ENCODE data around the gene COG1.
"Not testable (repeated sequence)": the region's sequence is repeated elsewhere in the genome, so short reads cannot be mapped to it uniquely, and the experiment has no call there.

The COG1 gene, protein sequence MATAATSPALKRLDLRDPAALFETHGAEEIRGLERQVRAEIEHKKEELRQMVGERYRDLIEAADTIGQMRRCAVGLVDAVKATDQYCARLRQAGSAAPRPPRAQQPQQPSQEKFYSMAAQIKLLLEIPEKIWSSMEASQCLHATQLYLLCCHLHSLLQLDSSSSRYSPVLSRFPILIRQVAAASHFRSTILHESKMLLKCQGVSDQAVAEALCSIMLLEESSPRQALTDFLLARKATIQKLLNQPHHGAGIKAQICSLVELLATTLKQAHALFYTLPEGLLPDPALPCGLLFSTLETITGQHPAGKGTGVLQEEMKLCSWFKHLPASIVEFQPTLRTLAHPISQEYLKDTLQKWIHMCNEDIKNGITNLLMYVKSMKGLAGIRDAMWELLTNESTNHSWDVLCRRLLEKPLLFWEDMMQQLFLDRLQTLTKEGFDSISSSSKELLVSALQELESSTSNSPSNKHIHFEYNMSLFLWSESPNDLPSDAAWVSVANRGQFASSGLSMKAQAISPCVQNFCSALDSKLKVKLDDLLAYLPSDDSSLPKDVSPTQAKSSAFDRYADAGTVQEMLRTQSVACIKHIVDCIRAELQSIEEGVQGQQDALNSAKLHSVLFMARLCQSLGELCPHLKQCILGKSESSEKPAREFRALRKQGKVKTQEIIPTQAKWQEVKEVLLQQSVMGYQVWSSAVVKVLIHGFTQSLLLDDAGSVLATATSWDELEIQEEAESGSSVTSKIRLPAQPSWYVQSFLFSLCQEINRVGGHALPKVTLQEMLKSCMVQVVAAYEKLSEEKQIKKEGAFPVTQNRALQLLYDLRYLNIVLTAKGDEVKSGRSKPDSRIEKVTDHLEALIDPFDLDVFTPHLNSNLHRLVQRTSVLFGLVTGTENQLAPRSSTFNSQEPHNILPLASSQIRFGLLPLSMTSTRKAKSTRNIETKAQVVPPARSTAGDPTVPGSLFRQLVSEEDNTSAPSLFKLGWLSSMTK

DNA sequence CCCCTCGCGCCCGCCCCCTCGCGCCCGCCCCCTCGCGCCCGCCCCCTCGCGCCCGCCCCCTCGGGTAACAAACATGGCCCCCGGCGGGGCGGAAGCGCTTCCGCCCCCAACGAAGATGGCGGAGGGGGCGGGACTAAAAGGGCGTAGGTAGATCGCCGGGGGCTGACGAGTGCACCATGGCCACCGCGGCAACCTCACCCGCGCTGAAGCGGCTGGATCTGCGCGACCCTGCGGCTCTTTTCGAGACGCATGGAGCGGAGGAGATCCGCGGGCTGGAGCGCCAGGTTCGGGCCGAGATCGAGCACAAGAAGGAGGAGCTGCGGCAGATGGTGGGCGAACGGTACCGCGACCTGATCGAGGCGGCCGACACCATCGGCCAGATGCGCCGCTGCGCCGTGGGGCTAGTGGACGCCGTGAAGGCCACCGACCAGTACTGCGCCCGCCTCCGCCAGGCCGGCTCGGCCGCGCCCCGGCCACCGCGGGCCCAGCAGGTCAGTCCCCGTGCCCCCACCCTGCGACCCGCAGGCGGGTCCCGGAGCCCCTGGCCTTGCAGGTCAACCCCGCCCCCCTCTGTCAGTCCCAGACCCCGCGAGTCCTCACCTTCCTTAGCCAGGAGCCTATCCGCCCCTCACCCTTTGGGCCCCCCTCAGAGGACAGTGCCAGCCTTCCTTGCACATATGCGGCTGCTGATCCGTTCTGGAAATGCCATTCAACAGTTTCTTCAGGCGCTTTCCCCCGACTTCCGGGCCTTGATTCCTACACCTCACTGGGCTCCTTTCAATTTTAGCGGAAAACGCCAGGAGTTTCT lies at the start of gene COG1:
Gene COG1 (plus strand): TSS at position 162 of the 808 bp plus-strand sequence. CDS start 15 bp downstream, at position 177.
- DNase-seq = peak; percentile 98

DNA sequence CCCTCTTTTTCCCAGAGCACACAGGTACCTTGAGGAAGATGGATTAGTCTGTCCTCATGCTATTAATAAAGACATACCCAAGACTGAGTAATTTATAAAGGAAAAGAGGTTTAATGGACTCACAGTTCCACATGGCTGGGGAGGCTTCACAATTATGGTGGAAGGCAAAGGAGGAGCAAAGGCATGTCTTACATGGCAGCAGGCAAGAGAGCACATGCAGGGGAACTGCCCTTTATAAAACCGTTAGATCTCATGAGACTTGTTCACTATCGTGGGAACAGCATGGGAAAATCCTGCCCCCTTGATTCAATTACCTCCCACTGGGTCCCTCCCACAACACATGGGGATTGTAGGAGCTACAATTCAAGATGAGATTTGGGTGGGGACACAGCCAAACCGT lies 48.6 kb upstream of the COG1 start:
- DNase-seq = not testable (repeated sequence)

DNA sequence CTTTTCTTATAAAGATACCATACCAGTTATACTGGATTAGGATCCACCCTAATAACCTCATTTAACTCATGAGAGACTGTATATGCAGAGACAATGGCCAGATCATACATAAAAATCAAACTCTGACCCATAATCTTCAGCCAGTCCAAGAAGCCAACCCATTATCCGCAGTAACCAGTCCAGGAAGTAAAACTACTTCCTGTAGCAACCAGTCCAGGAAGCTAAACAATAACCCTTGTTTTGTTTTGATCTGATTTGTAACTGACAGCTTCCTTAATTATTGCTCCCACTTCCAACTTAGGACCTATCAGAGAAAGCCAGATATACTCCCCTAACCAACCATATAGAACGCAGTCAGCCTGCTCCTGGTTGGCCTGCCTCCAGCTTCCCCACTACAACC lies 47.2 kb upstream of the COG1 start:
- no peak for DNase-seq

DNA sequence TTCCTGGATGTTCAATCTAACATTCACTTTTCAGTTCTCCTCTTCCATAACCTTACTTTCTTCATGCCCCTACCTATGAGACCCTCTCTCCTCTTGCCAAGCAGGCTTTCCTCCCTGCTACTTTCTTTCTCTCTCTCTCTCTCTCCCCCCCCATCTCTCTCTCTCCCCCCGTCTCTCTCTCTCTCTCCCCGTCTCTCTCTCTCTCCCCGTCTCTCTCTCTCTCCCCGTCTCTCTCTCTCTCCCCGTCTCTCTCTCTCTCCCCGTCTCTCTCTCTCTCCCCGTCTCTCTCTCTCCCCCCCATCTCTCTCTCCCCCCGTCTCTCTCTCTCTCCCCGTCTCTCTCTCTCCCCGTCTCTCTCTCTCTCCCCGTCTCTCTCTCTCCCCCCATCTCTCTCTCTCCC lies 45.1 kb upstream of the COG1 start:
- DNase-seq = not testable (repeated sequence)

DNA sequence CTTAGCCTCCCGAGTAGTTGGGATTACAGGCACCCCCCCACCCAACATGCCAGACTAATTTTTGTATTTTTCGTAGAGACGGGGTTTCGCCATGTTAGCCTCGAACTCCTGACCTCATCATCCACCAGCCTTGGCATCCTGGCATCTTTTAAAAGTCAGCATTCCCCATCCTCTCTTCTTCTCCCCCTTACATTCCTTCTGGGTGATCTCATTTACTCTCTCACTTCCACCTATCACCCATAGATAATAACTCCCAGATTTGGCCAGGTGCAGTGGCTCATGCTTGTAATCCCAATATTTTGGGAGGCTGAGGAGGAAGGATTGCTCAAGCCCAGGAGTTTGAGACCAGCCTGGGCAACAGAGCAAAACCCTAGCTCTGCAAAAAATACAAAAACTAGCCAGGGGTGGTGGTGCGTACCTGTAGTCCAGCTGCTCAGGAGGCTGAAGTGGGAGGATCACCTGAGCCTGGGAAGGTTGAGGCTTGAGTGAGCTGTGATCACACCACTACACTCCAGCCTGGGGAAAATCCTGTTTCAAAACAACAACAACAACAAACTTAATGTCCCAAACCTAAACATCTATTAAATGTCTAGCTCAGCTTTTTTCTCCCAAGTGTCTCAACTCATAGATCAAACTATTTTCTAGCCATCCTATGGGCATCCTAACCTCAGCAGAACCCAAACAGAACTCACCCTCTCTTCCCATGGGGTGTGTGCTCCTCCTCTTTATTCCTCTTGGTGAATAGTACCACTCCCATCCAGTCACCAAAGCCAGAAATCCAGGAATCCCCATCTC lies 44.1 kb upstream of the COG1 start:
- no peak for DNase-seq

DNA sequence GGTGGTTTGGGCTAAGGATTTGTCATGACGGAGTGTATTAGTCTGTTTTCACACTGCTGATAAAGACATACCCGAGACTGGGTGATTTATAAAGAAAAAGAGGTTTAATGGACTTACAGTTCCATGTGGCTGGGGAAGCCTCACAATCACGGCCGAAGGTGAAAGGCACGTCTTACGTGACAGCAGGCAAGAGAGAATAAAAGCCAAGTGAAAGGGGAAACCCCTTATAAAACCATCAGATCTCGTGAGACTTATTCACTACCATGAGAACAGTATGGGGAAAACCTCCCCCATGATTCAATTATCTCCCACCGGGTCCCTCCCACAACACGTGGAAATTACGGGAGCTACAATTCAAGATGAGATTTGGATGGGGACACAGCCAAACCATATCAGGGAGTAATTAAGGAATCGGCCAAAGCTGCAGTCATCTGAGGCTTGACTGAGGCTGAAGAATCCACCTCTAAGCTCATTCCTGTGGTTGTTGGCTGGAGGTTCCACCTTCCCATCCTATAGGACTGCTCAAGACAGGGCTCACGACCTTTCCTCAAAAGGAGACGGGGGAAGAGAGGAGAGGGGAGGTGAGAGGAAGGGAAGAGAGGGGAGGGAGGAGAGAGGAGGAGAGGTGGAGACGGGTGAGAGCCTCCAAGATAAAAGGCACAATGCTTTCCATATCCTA lies 42.1 kb upstream of the COG1 start:
- DNase-seq = not testable (repeated sequence)

DNA sequence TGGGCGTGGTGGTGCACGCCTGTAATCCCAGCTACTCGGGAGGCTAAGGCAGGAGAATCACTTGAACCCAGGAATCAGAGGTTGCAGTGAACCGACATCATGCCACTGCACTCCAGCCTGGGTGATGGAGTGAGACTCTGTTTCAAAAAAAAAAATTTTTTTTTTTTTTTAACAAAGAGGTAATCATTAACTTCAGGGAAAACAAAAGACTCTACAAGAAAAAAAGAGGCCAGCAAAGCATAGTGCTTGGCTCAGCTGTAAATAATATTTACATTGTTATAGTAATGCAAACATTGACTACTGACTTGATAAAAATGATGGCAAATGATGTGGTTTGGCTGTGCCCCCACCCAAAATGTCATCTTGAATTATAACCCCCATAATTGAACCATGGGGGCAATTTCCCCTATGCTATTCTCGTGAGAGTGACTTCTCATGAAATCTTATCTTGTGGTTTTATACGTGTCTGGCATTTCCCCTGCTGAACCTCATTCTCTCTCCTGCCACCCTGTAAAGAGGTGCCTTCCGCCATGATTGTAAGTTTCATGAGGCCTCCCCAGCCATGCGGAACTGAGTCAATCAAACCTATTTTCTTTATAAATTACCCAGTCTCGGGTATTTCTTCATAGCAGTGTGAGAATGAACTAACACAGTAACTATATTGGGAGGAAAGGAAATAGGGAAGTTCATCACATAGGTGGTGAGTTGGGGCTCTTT lies 40.8 kb upstream of the COG1 start:
- no peak for DNase-seq

DNA sequence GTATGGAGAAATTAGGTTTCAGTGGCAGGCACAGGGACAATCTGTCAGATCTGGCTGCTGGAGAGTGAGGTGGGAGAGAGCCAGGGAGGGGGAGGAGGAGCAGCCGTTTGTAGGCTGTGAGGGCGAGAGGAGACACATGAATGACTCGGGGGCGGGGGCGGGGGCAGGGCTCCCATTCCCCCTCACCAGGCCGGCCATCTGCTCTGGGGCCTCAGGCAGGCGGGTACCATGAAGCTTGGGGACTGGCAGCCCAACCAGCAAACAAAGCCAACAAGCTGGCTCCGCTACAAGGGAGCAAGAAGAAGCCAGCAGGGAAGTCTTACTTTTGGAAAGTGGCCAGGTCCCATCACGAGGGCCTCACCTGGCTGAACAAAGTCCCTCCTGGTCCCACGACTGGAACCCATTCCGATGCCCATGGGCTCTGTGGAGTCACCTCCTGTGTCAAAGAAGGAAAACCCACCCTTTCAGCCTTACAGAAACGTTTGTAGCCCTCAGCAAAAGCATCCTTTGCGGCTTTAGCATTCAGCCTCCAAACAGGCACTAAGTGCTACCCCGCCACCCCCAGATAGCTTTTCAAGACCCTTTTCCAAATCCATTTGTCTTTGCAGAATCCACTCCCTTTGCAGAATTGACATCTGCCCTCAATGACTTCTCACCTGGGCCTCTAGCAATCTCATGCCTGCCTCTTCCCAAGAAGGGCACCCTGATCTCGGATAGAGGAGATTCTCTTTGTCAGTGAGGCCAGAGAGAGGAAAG lies 37.3 kb upstream of the COG1 start:
- DNase-seq = no peak

DNA sequence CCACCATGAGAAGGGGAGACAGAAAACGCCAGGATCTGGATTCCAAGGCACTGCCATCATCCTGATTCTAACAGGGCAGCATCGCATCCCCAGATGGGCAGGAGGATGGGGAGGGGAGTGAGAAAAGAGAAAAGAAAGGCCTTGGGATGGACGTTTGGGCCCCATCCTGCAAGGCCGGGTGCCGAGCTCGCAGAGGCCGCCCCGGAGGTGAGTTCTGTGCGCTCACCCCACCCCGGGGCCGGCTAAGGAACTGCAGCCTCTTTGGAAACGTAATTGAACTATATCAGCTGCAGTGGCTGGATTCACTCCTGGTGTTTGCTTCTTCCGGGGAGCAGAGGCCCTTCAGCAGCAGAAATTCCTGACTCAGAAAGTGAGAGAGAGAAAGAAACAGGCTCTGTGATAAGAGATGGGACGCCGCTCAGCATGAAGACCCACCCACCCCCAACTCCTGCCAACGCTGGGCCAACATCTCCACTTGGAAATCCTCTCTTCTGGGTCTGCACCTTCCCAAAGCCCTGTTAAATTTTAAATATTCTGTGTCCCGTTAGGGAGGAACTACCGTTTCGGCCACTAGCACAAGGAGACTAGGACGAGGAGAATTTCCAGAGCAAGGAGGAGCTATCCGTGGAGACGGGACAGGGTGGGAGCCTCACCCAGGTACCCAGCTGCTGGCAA lies 36.6 kb upstream of the COG1 start:
- peak; percentile 72 for DNase-seq

DNA sequence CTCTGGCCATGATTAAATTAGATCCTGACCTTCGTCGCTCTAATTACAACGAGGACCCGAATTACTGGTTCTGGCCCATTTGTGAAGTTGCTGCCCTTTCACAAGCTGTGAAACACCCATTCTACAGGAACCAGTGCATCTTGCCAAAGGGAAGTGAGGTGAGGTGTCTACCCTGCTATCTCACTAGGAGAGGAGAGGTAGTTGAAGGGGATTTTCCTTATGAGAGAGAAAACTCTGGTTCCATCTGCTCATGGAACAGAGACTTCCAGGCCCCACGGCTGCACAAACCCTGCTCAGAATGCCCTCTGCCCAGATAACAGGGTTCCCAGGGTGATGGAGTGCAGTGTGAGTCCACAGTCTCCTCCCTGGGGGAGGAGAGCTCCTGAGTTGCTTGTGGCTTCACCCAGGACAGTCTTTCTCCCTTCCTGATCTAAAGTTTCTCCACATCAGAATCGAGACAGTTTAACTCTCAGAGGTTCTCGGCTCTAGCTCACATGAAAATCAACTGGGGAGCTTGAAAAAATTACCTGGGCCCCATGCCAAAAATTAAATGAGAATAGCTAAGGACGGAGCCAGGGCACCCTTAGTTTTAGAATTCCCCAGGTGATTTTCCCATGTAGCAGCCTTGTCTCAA lies 35.9 kb upstream of the COG1 start:
- no peak for DNase-seq

DNA sequence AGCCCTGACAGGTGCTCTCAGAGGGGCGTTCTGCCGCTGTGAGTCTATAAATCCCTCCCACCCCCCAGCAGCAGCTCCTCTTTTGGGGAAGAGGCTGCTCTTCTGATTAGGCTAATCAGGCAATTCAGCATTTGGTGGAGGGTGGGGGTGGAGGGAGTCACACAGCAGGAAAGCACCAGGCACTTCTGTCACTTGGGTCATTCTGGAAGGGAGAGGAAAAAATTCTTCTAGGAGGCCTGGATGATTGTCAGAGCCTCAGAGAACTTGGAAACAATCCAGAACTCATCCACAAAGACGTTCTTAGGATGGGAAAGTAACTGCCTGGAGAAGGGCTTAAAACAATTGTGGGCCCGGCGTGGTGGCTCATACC lies 35.3 kb upstream of the COG1 start:
- DNase-seq = peak; percentile 24

DNA sequence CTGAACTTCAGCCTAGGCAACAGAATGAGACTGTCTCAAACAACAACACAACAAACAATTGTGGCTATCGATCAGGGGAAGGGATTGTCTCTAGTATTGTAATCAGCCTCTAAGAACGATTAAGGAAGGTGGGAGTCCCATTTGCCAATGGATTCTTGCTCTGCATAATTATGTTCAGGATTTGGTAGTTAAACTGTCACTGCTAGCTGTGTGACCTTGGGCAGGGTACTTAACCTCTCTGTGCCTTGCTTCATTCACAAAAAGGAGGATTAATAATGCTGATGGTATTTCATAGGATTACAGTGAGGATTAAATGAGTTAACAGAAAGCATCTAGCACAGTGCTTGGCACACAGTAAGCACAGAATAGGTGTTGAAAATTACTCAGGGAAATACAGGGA lies 34.7 kb upstream of the COG1 start:
- DNase-seq = no peak

DNA sequence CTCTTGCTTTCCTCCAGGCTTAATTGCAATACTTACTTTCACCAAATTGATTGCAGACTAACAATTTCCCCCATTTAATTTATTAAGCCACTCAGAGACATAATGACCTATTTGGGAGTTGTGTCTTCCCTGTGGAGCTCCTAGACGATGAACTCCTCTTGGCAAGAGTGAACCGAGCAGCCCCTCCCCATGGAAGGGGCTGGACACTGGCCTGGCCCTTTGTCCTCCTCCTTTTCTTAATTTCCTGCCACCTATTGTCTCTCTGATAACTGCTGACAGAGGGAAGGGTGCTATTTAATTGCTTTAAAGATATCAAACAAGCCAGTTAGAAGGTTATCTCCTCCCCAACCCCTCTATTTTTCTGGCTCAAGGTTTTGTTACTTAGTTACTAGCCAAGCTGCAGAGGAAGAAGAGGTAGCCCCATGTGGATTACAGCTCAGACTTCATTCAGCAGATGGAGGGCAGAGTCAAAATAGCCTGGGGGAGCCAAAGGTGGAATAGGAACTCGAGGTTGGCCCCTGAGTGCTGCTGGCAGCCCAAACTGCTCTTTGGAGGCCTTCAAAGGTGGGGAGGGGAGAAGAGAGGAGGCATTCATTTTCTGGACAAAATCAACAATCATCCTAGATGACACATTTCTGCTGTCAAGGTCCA lies 31.8 kb upstream of the COG1 start:
- DNase-seq = peak; percentile 12

DNA sequence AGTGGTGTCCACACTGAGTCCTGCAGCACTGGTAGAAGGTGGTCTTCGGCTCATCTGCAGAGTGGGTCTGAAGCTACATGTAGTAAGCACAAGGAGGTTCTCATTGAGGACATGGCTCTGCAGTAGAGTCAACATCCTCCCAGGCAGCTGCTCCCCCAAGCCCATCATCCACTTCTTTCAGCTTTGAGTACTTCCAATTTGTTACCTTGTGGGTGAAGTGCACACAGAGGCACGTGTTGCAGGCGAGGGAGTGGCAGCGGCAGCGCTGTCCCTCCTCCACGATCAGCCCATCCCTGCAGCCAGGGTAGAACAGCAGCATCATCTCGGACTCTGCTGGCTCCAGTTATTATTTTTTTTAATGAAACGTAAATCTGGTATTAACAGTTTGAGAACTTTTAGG lies 29.8 kb upstream of the COG1 start:
- peak; percentile 87 for DNase-seq

DNA sequence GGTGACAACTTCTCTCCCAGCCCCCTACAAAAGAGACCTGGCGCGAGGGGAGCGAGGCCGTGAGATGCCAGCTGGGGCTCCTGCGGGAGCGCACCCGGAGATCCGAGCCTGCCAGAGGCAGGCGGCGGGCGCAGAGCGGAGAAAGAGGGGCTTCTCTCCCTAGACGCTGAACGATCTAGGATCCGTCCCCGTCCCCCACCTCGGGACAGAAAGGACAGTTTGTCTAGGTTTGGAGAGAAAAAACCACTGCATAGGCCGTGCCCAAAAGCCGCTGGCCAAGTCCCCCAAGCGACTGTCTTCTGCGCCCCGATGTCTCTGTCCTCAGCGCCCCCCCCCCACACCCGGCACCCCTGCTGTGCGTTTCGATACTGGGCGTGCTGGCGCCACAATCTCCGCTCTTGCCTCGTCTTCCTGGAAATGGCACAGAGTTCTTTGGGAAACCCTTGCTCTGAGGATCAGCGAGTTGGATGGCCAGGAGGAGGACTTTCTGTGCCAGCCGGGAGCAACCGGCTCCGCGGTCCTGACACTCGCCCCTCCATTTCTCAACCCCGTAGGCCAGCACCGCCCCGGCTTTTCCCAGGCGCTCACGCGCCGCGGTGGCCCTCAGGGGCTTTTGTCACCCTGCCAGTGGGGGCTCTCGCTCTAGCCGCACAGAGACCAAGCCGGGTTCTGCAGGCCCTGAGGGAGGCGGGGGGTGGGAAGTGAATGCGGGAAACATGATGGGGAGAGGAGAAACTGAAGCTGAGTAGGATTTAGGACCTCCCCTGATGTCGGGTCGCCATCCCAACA lies 27.0 kb upstream of the COG1 start:
- DNase-seq = peak; percentile 11

DNA sequence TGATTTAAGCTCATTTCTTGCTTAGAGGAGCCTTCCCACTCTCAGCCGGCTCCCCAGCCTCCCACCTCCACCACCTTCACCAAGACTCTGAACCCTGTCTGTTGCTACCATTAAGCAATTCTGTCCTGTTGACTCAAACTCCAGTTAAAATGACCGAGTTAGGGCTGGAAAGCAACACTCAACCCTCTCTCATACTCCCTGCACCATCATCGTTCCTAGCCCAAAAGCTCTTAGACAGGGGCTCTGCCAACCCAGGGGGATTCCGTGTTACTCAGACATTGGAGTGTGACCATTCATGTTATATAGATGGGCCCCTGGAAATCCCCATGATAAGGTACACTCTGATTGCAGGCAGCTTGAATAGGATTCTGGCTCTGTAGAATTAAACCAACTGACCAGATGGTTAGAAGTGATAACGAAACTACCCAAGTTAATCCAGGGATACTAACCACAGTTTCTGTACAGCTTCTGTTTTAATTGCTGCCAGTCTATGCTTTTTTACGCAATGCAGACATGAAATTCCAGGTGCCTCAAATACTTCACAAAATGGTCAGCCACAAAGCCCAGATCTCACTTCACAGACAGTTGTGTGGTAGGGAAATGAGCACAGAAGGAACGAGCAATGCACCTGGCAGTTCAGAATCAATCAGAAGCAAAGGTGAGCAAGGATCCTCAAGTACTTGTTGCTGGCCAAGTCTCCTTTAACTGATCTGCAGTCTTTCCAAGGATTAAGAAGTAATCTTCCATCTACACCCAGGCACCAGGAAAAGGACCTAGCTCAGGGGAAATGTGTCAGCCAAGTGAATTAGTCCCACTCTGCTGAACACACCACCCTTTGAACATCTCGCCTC lies 25.9 kb upstream of the COG1 start:
- no peak for DNase-seq

DNA sequence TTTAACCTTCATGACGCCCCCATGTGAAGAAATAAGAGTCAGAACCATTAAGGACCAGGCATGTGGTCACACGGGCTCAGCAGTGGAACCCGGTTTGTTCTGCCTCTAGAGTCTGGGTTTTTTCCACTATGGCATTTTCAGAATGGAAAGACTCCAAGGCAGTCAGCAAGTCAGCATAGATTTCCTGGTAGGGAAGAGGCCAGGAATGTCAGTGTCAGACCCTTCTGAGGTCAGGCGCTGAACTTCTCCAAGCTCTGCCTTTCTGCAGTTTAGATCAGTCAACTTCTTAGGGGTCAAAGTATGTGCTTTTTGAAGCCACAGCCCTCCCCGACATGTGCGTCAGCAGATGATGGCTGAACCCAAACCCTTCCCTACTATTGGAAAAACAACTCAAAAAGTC lies 24.2 kb upstream of the COG1 start:
- no peak for DNase-seq
